ENCODE data around the gene DCUN1D3. TPM values are rescaled to one million over a fixed set of nuclear protein-coding genes. Genes with fewer than 3 reads are reported as not detected.
"Not testable (repeated sequence)": the region's sequence is repeated elsewhere in the genome, so short reads cannot be mapped to it uniquely, and the experiment has no call there.

DCUN1D3 gene
- total and polyA plus RNA-seq, 7 donors, result 3.0 to 21.6 (median 10.8) TPM

DNA sequence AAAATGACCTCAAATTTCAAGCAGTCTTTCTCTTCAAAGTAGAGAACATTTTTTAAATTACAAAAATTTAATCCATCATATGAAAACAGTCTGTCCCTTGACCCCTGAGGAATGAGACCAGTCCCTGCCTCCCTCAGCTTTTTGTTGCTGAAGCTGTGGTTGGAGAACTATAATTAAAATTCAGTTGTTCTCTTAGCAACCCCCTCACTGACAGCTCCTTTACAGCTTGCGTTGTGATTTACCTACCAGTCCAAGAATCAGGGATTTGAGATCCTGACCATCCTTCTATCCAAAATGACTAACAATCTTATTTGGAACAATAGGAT lies 30.2 kb upstream of the DCUN1D3 start:
- intact Hi-C loops (cut with DNase I), result no loop called here
- no peaks in the 10 kb centered on the region for H3K27me3 ChIP-seq
- H3K27ac ChIP-seq, result peak overlapping the region; percentile 44 to 75 (median 59)
- no peaks in the 10 kb centered on the region for H3K9me3 ChIP-seq
- no peak for TF ChIP-seq POLR2A (IDR thresholded peaks at IDR 0.05)
- TF ChIP-seq EP300 (IDR thresholded peaks at IDR 0.05), result no peak
- TF ChIP-seq, protein P1, sequence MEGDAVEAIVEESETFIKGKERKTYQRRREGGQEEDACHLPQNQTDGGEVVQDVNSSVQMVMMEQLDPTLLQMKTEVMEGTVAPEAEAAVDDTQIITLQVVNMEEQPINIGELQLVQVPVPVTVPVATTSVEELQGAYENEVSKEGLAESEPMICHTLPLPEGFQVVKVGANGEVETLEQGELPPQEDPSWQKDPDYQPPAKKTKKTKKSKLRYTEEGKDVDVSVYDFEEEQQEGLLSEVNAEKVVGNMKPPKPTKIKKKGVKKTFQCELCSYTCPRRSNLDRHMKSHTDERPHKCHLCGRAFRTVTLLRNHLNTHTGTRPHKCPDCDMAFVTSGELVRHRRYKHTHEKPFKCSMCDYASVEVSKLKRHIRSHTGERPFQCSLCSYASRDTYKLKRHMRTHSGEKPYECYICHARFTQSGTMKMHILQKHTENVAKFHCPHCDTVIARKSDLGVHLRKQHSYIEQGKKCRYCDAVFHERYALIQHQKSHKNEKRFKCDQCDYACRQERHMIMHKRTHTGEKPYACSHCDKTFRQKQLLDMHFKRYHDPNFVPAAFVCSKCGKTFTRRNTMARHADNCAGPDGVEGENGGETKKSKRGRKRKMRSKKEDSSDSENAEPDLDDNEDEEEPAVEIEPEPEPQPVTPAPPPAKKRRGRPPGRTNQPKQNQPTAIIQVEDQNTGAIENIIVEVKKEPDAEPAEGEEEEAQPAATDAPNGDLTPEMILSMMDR (IDR thresholded peaks at IDR 0.05), result no peak
- TF ChIP-seq POLR2AphosphoS5 (IDR thresholded peaks at IDR 0.05), result no peak
- peaks cover 0 to 24% (median 14%) of the 10 kb centered on the region in 4 donors for H3K4me1 ChIP-seq
- DNase-seq, result no peak
- H3K4me3 ChIP-seq, result no peak overlapping the region
- H3K36me3 ChIP-seq, result peaks cover 0 to 4% (median 0%) of the 10 kb centered on the region in 4 donors
- 94 to 100% methylated on average over 1 of the region's 1 CpG for WGBS, 2 donors

DNA sequence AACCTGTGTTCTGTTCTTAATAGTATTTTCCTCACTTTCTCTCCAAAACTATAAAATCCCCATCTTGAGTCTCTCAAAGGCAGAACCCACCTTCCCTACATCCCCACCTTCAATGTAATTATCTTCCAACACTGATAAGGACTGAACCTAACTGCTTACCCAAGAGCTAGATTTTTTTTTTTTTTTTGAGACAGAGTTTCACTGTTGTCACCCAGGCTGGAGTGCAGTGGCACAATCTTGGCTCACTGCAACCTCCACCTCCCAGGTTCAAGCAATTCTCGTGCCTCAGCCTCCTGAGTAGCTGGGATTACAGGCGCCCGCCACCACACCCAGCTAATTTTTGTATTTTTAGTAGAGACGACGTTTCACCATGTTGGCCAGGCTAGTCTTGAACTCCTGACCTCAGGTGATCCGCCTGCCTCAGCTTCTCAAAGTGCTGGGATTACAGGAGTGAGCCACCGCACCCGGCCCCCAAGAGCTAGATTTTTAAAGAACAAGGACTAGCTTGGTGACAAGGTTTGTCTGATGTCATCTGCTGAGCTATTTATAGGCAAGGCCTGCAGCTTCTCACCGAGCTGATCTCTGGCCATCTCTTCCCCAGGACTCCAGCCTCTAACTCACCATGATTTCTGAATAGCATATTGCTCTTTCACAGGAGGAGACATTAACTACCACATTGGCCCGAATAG lies 29.7 kb upstream of the DCUN1D3 start:
- WGBS, 2 donors, result 87% methylated on average over 10 of the region's 10 CpGs
- peak overlapping the region; percentile 44 to 75 (median 59) for H3K27ac ChIP-seq
- H3K27me3 ChIP-seq; intact Hi-C loops (cut with DNase I); H3K9me3 ChIP-seq; H3K36me3 ChIP-seq; DNase-seq; H3K4me3 ChIP-seq: not testable (repeated sequence)
- TF ChIP-seq POLR2AphosphoS5 (IDR thresholded peaks at IDR 0.05), result peak in 3 of 4 donors; percentile 26 to 50 (median 45)
- peaks cover 0 to 24% (median 14%) of the 10 kb centered on the region in 4 donors for H3K4me1 ChIP-seq

DNA sequence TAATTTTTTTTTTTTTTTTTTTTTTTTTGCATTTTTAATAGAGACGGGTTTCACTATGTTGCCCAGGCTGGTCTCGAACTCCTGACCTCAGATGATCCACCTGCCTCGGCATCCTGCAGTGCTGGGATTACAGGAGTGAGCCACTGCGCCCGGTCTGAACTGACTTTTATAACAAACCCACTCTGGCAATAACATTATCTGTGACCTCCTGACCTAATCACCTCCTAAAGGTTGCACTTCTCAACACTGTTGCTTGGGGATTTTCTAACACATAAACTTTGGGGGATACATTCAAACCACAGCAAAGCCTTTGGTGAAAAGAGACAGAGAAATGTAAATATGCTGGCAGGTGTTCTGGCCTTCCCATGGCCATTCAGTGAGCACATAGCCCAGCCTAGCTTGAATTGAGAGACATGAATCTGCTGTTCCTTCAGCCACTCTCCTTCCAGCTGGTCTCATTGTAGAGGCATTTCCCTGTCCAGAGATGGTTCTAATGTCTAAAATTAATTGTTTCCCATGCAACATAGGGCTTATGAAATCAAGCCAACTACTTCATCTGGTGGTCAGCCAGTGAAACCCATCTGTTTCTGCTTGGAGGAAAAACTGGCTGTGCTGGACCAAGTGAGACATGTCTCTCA lies 28.7 kb upstream of the DCUN1D3 start:
- intact Hi-C loops (cut with DNase I), result no loop called here
- Histone ChIP-seq H3K36me3 (peaks cover 0 to 18% (median 0%) of the 10 kb centered on the region in 4 donors), H3K4me1 (peaks cover 0 to 24% (median 14%) of the 10 kb centered on the region in 4 donors), H3K4me3 (no peak overlapping the region), H3K9me3 (no peaks in the 10 kb centered on the region), H3K27ac (peak overlapping the region in 2 of 4 donors; percentile 55 to 75), H3K27me3 (no peaks in the 10 kb centered on the region)
- no peak for DNase-seq
- WGBS, 2 donors, result 87 to 89% methylated on average over 5 of the region's 5 CpGs
- no peak for TF ChIP-seq POLR2A (IDR thresholded peaks at IDR 0.05)
- TF ChIP-seq POLR2AphosphoS5 (IDR thresholded peaks at IDR 0.05), result no peak
- no peak for TF ChIP-seq EP300 (IDR thresholded peaks at IDR 0.05)
- TF ChIP-seq, protein P1 (IDR thresholded peaks at IDR 0.05), result no peak

DNA sequence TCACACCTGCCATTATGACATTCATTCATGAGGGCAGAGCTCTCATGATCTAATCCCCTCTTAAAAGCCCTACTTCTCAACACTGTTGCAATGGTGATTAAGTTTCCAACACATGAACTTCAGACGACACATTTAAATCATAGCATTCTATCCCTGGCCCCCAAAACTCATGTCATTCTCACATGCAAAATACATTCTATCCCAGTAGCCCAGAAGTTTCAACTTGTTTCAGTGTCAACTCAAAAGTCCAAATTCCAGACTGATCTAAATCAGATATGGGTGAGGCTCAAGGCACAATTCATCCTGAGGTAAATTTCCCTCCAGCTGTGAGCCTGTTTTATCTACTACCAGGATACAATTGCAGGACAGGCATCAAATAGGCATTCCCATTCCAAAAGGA lies 25.6 kb upstream of the DCUN1D3 start:
- Histone ChIP-seq H3K27ac (no peak overlapping the region), H3K9me3 (no peaks in the 10 kb centered on the region), H3K27me3 (no peaks in the 10 kb centered on the region), H3K4me1 (peaks cover 0 to 19% (median 8%) of the 10 kb centered on the region in 4 donors), H3K4me3 (no peak overlapping the region), H3K36me3 (peaks cover 0 to 29% (median 1%) of the 10 kb centered on the region in 4 donors)
- TF ChIP-seq, protein P1 (IDR thresholded peaks at IDR 0.05), result no peak
- no peak for TF ChIP-seq POLR2A (IDR thresholded peaks at IDR 0.05)
- TF ChIP-seq EP300 (IDR thresholded peaks at IDR 0.05), result no peak
- TF ChIP-seq POLR2AphosphoS5 (IDR thresholded peaks at IDR 0.05), result no peak
- WGBS, 2 donors, result 84 to 89% methylated on average over 1 of the region's 1 CpG
- no peak for DNase-seq
- intact Hi-C loops (cut with DNase I), result no loop called here

DNA sequence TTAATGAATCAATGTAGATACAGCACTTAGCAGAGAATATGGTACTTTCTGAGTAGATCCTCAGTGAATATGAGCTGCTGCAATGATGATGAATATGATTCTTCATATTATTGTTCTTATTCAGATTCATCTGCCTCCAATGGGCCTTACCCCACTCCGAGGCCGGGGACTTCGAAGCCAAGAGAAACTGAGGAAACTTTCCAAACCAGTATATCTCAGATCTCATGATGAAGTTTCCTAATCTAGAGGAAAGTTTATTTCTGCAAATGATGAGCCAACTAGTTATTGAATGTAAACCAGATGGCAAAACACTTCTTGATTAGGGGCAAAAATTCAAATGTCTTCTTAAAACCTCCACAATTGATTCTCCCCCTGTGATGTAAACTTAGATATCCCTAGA lies 23.7 kb upstream of the DCUN1D3 start:
- Histone ChIP-seq H3K9me3 (no peaks in the 10 kb centered on the region), H3K4me1 (peaks cover 0 to under 1% (median under 1%) of the 10 kb centered on the region in 4 donors), H3K27ac (no peak overlapping the region), H3K27me3 (no peaks in the 10 kb centered on the region), H3K4me3 (no peak overlapping the region), H3K36me3 (peaks cover 0 to 29% (median 1%) of the 10 kb centered on the region in 4 donors)
- WGBS, 2 donors, result 94 to 97% methylated on average over 3 of the region's 3 CpGs
- no peak for DNase-seq
- intact Hi-C loops (cut with DNase I), result no loop called here
- no peak for TF ChIP-seq POLR2AphosphoS5 (IDR thresholded peaks at IDR 0.05)
- no peak for TF ChIP-seq POLR2A (IDR thresholded peaks at IDR 0.05)
- TF ChIP-seq, protein P1 (IDR thresholded peaks at IDR 0.05), result no peak
- no peak for TF ChIP-seq EP300 (IDR thresholded peaks at IDR 0.05)
